GM19023 (cell line): ENCODE data around the gene KAZALD1.
"Not testable (repeated sequence)": the region's sequence is repeated elsewhere in the genome, so short reads cannot be mapped to it uniquely, and the experiment has no call there.

Source experiments
- ATAC-seq: cut with Tn5 transposase; IDR thresholded peaks from one replicate; pipeline ENCODE4 v1.9.1; 2021; ENCODE audit warnings: mild to moderate bottlenecking, moderate library complexity; ENCODE audit not compliant: unreplicated experiment

Gene KAZALD1

DNA sequence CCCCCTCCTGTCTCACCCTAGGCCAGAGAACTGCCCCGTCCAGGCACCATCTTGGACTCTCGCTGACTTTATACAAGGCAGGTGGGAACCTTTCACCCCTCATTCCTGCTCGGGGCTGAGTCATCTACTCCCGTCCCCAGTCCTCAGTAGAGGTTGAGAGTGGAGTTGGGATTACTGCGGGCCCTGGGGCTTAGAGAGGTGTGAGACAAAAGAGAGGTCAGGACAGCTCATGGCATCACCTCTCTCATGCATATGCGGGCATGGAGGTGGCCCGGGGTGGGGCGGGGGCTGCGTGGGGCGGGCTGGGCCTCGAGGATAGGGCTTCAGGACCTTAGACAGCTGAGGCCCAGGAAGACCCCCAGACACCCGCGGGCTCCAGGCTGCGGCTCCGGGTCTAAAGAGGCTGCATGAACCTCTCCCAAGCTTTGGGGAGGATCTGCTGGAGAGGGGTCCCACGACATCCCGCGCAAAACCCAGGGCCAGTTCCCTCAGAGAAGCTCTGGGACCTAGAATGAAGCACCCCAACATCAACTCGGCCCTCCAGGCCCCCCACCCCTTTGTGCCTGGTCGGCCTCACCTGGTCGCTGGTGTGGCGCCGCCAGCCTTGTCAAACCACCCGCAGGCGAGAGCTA, 31.2 kb upstream of the KAZALD1 start:
- no peak for ATAC-seq

DNA sequence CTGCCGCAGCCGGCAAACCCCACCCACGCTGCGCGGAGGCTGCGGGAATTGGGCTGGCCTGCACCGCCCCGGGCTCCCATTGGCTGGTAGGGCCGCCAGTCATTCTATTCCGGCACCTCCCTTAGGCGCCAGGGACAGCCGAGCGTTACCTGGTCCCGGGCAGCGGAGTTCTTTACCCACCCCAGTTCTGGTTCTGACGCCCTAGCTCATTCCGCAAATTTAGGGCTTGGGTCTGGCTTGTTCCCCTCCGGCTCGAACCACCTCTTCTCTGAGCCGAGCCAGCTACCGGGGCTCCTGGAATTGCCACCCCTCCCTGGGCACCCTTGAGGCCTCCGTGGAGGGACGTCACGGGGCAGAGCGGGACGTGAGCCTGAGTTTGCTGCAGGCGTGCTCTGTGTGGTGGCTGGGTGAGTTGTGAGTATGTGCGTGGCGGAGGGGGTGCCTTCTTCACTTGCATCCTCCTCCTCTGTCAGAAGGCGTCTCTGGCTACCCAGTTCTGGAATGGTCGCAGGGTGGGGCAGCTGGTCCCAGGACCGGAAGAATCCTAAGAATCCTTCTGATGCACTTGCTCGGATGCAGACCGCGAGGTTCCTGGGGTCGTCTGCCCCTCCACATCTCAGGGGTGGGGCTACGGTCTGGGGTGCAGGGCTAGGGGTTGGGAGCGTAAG, 30.5 kb upstream of the KAZALD1 start, which contains the start of the genes PDZD7 and SFXN3:
Gene PDZD7 (minus strand): TSS at position 2 of the 668 bp plus-strand sequence. CDS start 910 bp downstream, outside the sequence.
Gene SFXN3 (plus strand): TSS at position 107 of the 668 bp plus-strand sequence. CDS start 3,461 bp downstream, outside the sequence.
- peak; percentile 91 for ATAC-seq

DNA sequence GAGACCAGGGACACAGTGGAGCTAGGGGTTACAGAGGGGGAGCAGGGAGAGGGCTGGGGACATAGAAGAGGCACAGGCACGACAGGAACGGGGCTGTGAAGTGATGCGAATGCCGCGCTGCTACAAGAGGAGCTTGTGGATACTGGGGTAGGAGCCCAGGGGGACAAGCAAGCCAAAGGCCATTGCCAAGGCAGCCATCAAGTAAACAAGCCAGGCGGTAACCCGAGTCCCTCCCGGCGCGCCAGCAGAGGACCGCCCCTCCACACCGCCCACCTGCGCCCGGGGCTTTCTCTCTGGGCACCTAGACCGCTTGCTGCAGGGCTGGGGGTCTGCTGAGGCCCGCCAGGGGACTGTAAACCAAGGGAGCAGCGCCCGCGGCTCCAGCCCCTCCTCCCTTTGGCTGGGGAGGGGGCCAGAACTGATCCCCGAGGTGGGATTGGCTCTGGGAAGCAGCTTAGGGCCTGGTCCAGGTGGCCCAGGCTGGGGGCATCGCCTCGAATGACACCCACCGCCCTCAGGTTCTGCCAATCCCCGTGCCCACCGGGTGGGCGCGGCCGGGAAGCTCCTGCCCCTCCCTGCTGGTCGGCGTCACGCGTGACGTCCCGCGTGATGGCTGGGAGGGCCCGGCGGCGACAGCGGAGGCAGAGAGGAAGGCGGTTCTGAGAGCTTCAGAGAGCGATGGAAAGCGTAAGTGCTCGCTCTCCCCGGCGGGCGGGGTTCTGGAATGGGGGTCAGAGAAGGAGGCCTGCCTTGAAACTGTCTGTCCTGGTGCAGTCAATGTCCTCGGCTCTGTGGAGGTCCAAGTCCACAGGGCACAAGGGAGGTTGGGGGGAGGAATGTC, 29.8 kb upstream of the KAZALD1 start:
- no peak for ATAC-seq

DNA sequence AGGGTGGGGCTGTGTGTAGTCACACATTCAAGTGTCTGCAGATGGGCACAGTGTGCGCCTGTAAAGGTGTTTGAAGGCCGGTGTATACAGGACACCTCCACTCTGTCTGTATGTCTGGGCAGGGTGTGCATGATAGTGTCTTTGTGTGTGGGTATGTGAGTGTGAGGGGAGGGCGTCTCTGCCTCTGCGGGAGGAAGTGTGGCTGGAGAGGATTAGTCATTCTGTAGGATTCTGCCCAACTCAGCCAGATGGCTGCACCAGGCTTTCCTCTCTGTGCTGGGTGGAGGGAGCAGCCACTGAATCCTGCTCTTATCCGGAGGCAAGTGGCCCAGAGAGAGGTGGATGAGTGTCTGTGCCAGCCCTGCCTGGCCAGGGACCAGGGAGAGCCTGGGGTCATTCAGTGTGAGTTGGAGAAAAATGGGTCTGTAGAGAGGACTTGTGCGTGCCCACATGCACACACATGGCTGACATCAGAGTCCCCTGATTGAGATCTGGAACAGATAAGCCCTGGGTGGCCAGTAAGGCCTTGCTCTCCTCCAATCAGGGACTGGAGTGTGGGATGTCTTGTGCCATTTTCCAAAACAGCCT, 29.1 kb upstream of the KAZALD1 start:
- no peak for ATAC-seq

DNA sequence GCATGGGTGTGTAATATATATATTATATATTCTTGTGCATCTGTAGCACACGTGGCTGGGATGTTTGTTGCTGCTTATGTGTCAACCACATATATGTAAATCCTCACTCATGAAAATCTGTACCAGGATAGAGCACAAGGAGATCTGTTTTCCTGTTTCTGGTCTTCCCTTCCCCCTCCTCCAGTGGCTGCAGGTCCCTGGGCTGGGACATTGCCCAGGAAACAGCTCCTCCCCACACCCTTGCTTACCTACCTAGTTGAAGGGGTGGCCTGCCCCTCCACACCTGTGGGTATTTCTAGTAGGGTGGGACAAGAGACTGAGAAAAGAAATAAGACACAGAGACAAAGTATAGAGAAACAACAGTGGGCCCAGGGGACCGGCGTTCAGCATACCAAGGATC, 28.5 kb upstream of the KAZALD1 start:
- no peak for ATAC-seq

DNA sequence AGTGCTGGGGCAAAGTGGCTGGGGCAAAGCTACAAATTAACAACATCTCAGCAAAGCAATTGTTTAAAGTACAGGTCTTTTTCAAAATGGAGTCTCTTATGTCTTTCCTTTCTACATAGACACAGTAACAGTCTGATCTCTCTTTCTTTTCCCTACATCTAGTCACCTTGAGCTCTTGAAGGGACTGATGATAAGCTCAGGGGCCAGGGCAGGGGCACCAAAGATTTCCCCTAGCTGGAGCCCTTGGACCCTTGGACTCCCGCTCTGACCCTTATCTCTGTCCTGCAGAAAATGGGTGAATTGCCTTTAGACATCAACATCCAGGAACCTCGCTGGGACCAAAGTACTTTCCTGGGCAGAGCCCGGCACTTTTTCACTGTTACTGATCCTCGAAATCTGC, 27.4 kb upstream of the KAZALD1 start:
- ATAC-seq = not testable (repeated sequence)

DNA sequence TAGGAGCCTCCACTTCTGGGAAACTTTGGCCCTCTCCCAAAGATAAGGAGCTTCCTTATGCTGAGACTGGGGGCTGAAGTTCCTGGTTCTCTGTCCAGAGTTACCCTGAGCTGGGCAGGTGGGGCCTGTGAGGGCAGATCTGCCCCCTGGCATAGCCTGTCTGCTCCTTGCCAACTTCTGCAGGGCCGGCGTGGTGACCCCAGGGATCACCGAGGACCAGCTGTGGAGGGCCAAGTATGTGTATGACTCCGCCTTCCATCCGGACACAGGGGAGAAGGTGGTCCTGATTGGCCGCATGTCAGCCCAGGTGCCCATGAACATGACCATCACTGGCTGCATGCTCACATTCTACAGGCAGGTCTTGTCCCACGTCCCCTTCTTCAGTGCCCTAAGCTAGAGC, 26.5 kb upstream of the KAZALD1 start:
- ATAC-seq = no peak

DNA sequence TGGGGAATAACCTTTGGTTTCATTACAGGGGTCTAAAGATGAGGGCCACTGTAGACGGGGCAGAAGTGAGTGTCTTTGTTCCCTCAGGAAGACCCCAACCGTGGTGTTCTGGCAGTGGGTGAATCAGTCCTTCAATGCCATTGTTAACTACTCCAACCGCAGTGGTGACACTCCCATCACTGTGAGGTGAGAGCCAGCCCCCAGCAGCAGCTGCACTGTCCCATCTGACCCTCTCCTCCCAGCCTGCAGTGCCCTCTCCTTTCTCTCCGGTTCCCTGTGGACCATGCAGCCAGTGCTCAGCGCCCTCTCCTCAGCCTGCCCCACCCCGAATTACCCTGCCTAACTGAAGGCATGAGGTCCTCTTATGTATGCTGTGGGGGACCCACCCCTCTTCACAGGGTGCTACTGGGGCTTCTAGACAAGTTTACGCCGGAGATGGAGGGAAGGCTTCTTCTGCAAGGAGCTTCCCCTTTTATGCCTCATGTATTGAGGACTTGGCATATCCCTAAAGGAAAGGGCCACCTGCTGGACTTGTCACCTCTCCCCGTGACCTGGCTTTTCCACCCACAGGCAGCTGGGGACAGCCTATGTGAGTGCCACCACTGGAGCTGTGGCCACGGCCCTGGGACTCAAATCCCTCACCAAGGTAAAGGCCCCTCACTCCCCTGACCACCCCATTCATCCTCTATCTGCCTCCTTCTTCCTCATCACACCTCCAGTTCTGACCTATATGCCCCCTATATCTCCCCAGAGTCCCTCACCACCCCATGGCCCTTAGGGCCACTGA, 25.7 kb upstream of the KAZALD1 start:
- ATAC-seq = no peak

DNA sequence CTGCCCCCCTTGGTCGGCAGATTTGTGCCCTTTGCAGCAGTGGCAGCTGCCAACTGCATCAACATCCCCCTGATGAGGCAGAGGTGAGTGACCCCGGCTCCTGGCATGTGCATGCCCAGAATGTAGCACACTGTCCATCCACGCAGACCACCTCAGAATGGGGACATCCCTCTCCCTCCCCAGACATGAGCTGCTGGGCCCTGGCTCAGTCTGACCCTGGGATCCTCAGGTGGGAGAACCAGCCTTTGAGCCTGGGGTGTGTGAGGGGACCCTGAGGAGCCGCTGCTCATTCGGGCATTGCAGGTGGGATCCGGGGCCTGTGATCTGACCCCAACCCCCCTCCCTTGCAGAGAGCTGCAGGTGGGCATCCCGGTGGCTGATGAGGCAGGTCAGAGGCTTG, 25.1 kb upstream of the KAZALD1 start:
- ATAC-seq = no peak

DNA sequence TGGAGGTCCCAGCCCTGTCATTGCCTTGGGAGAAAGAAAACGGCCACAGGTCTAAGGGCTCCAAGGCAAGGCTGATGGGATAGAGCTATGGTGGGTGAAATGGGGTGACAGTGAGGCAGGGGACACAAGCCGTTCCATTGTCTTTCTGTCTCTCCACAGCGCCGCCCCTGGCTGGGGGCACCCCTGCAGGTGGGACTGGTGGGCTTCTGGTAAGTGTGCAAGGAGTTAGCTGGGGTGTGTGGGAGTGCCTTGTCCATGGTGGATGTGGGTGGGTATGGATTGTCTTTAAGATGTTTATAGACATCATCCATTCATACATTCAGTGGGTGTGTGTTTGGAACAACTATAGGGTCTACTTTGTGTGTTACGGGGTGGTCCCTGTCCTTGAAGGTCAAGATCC, 23.3 kb upstream of the KAZALD1 start:
- ATAC-seq = no peak

DNA sequence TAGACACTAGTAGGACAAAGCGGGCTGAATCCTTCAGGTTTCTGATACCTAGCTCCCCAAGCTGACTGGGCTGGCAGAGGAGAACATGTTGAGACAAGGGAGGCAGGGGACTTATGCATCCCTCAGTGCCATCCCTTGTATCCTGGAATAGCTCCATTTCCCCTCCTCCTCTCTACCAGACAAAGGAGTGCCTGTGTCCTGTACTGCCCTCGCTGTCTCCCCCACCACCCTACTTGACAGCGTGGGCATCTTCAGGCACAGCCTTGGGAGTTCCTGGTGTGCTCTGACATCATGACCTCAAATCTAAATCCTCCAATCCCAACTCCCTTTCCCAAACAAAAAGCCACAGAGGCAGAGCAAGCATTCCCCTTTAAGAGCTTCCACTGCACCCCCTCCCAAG, 21.7 kb upstream of the KAZALD1 start:
- ATAC-seq = no peak

DNA sequence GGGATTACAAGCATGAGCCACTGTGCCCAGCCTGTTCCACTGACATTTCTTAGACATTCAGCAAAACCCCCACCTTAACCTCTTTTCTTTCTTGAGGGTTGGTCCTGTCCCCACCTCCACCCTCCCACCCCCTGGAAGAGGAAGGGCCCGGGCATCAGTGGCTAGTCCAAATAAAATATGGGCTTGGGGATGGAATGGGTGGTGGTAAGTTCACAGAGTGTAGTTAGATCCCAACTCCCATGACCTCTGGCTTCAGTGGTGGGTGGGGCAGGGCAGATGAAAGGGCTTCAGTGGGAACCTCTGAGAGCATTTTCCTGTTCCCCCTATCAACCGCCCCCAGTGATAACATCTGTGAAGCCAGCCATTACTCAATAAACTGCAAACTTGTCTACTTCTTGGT, 20.9 kb upstream of the KAZALD1 start:
- no peak for ATAC-seq

DNA sequence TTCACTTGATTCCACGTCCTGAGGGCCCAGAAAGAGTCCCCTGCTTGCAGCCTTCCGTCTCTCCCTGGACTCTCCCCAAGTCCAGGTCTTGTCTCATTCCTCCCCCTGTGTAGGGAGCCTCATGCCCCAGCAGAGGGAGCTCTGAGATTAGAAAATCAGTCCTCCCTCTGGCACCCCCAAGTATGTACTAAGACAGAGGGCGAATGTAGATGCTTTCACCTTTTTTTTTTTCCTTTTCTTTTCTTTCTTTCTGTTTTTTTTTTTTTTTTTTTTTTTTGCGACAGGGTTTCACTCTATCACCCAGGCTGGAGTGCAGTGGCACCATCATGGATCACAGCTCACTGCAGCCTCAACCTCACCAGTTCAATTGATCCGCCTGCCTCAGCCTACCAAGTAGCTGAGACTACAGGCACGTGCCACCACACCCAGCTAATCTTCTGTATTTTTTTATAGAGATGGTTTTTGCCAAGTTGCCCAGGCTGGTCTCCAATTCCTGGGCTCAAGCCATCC, 20.5 kb upstream of the KAZALD1 start:
- ATAC-seq = no peak

DNA sequence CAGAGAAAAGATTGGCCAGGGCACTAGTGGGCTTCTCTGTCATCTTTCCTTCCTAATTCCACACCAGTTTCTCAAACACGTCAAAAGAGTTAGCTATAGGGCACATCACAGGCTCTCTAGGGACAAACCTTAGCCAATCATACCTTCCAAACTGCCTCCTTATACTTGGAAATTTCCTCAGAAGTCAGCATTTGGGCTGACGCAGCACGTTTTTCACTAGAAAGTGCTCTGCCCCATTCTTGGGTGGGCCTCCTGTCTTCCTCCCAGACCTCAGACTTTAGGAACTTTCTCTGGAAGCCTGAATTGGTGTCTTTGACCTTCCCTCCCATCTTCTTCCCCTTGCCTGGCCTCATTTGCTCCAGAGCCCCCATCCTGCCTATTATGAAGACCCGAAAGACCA, 19.7 kb upstream of the KAZALD1 start:
- no peak for ATAC-seq

DNA sequence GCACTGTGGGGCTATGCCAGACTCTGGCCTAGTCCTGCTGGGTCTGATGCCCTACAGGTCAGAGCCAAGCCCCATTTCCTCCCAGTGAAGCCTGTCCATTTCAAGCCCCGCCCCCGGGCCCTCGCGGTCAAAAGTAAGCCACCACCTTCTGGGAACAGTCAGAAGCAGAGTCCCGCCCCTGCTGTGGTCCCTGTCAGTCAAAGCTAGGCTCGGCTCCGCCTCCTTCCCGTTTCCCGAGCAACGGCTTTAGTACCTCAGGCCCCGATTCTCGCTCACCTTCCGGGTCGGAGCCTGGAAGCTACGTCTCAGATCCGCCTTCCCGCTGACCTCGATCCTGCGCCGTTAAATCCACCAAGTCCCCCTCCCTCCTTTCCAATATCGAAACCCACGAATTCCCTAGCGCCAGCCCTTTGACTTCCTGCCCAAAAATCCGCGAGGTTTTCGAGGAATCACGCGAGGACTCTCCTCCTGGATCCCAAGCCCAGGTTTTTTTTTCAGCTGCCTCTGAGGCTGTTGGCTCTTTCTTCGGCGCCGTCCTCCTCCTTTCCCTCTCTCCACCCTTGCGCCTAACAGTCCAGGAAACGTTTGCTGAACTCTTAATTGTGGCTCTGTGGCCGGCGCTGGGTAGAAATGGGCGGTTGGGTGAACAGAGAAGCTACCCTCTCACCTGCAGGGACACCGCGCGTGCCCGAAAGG, 19.0 kb upstream of the KAZALD1 start:
- ATAC-seq = peak; percentile 96

DNA sequence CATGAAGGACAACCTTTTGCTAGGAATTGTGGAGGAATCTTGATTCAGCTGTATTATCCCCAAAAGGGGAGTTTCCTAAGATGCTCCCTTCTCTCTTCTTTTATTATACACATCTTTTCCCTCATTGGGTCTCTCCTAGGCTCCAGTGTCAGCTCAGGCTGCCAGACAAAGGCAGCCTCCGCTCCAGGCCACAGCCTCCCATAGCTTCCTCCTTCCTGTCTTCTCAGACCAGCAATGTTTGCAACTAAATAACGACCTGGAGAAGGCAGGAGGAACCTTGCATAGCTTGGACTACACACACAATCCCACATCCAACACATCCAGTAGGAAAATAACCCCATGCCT, 18.5 kb upstream of the KAZALD1 start:
- ATAC-seq = no peak

DNA sequence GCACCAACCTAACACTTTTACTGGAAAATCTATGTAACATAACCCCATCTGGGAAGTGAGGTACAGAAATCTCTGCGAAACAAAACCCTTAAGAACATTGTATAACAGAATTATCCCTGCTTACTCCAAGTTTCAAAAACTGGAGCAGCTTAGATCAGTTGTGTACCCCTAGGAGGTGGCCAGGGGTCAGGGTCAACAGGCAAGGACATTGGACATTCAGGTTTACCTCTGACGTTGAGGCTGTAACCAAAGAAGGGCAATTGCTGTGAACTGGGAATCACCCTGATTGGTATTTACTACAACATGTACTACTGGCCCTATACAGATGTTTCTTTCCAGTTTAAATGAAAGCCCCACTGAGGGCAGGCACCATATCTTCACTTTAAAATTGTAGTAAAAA, 17.7 kb upstream of the KAZALD1 start:
- no peak for ATAC-seq

DNA sequence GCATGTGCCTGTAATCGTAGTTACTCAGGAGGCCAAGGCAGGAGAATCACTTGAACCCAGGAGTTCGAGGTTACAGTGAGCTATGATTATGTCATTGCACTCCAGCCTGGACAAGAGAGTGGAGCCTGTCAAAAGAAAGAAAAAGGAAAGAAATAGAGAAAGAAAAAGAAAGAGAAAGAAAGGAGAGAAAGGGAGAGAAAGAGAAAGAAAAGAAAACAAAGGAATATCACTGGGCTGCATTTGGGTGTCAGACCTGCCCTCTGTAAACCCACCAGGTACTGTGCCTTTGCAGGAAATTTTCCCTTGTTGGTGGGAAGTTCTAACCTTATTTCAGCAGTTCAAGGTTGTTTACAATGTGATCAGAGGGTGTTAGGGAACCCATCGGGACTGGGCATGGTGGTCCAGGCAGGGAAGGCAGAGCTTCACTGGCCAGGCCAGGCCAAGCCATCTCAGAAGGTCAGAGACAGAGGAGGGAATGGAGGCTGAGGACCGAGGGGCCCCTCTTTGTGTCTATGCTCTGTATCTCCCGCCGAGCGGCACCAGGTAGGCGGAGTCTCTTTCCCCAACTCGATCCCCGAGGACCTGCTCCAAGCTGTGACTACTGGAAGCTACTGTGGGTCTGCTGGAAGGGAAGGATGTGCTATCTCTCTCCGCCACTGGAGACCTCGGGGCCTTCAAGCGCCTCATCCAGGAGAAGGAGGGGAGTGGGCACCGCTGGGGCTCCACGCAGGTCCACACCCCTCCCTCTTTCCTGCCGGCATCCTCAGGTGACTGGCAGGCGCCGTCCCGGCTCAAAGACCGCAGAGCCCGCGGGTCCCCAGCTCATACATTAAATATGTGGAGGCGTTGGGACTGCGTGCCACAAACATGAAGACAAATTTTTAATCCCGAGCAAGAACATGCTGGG, 15.2 kb upstream of the KAZALD1 start:
- no peak for ATAC-seq

DNA sequence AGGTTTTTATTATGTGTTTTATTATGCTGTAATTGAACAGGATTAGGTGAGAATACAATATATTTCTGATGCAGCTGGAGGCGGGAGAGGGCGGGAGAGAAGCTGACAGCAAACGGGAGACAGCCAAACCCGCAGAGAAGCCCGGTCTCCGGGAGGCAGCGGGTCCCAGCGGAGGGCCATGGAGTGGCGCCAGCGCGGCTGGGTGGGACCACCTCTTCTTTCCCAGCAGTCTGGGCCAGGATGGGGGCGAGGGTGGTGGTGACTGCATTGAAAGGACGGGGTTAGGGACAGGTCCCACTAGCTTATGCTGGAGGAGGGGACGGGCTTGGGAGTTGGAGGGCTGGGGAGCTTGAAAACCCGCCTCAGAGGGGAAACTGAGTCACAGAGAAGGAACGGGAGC, 14.5 kb upstream of the KAZALD1 start:
- no peak for ATAC-seq
